CD4-positive, alpha-beta T cell treated with Interleukin-4 for 4 hours (primary cell): ENCODE measurements around the gene RSPO3.

ENCODE experiments used
- DNase-seq: peaks from one replicate; pipeline ENCODE4 v3.0.0-alpha.2; 2020

The RSPO3 gene

DNA sequence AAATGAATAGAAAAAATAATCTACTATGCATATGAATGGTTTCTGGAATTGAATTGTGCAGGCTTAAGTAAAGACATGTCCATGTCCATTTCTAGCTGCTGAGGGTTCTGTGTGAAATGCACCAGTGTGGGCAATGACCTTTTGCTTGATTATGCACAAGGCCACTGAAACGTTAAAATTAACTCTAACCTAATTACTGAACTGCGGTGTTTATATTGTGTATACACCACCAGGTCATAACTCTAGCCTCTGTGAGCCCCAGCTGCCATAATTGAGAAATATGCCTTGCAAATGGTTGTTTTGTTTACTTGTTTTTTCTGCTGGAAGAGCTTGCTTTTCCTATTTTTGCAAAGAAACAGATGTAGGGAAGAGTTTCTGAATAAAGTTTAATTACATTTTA is 46.1 kb downstream of the RSPO3 start:
- no peak for DNase-seq

DNA sequence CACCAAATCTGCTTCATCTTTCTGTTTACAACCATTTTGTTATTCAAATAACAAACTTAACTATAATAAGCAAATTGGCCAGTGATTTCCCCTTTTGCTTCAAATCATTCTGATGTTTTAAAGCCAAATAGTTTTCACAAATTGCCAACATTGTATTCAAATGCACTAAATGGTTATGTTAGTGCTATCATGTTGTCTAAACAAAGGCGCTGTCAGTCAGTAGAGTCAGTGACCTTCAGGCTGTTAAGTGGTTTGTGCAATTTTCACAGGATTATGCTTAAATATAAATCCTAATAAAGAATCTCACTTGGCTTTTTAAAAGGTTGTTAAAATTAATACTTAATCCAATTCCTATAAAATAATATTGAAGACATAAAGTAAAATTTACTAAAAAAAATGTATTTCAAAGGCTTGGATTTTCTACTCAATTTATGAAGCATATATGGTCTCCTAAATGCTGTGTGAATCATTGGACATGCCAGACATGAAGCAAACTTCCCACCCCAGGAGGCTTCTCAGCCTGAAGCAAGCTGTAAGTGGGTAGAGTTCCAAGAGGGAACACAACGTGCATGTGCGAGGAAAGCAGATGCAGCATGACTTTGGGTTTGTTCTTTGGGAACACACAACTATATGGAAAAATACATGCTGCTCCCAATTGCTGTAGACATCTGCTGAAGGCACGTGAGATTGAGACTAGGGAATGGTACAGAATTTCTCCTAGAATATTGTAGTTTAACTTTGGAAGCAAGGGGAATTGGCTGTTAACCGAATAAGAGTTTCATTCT is 54.9 kb downstream of the RSPO3 start:
- no peak for DNase-seq

DNA sequence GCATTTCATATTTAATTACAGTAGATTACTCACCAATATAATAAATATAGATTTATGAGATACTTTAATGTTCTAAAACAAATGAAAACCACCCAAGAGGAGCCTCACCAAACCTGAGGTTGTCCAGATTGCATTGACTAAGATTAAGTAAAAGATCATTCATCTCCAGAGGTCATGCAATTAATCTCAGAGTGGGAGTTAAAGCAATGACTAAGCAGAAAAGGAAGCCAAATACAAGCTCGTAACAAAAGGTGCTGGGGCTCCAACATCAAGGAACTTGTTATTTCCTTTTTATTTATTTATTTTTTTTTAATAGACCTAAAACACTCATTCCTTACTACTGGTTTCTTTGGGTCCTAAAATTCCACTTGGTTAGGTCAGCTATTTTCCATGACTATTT is 57.7 kb downstream of the RSPO3 start:
- DNase-seq = no peak

DNA sequence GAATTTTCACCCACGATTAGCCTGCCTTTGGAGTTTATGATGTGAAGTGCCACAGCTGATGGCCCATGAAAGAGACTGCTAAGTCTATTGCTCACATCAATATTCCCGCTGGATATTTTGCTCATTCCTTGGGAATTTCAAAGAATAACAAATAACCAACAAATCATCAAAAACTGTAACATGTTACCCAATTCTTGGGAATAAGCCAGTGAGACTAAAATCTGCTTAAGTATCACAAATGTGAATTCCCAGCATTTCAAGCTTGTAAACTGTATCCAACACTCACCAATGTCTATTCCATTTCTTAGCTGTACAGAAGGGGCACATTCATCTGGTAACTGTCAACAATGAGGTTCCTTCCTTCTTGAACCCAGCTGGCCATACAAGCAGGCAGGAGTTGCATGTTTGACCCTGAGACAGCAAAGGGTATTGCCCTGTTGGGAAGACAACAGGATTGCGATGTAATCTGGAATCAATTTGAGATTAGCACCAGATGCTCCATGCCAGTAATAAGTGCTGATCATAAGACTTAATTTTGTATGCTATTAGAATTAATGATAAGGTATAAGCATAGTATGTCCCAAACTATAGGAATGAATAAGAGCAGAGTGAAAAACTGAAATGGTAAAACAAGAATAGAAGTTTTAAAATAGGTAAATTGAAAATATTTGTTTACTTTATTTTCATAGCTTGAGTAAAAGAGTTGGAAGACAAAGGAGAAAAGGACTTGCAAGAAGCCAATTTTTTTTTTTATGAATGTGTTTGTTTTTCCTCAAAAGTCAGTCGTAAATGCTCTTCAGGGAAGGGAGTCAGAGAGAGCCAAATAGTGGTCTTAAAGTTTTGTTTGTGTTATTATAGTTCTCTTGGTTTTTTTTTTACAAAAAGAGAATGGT is 58.8 kb downstream of the RSPO3 start:
- no peak for DNase-seq

DNA sequence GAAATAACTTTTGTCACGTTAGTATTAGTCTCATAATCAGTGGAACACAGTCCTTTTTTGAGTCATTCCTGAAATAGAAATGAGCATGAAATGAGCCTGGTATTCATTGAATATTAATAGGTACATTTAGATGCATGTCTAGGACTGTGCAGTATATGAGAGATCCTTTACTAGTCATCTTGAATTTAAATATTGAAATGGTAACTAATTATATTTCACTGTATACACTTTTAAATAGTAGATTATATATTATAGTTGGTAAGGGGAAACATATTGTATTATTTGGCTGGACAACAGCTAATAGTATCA is 59.4 kb downstream of the RSPO3 start:
- DNase-seq = no peak

DNA sequence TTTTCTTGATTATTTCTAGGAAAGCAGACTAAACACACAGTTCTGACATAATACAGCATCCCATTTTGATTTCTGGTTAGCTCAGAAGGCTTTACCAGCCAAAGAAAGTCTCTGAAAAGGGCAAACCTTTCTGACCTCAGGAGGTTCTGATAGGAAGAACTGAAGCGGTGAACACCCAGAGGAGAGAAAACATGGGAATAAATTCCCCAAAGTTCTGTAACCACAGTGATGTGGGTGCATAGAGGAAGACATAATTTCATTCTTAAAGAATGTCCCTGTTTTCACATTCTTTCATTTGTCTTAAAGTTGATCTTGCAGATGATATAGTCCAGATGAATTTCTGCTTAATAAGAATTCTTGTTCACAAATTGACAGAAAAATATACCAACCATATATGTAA is 60.3 kb downstream of the RSPO3 start:
- no peak for DNase-seq

DNA sequence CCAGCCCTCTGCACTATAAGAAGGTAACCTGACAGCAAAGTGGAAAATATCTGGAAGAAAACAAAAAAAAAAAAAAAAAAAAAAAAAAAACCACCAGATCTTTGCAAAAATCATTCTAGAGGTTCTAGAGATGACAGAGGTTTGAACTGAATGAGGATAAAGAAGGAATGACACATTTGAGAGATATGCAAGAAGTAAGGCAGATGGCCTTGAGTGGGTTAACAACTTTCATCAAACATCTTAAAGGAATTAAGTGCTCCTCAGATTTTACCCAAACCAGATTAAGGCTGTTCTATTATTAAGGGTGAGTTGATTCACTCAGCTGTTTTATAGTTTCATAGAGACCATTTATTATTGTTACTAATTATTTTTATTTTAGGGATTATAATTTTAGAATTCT is 62.0 kb downstream of the RSPO3 start:
- no peak for DNase-seq

DNA sequence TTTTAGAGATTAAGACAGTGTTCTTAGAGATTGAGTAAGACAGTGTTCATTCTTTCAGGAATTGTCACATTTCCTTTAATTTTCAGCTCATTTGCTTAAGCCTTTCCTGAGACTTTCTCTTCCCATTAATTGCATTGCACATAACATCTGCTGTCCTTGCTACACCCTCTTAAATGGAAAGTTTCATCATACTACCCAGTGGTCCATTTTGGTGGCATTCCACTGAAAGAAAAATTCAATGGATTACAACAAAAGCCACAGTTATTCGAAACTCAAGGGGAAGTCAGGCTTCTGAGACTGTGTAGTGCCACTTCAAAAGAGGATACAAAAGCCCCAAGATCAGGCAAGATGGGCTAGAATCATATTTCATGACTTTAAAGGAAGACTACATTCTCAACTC is 64.0 kb downstream of the RSPO3 start:
- no peak for DNase-seq

DNA sequence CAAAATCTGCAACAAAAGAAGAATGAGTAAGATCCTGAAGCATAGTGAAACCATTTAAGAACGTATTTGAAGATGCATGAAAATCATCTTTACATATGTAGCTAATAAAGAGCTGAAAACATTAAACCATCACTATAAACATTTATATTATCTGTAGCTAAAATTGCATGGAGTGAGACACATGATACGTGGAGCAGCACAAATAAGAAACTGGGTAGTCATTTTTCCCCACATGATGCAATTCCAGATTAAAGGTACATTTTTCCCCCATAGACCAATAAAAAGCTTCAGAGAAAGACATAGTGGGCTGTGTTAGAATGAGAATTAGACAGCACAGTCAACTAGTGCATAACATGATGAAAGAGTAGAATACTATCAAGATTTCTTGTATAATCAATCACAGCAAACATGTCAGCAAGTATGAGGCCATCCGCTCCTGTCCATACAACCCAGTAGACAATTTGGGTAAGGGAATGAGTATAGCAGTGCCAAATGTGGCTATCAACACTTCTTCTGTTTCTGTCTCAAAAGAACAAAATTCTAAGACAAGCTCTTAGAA is 67.0 kb downstream of the RSPO3 start:
- no peak for DNase-seq

DNA sequence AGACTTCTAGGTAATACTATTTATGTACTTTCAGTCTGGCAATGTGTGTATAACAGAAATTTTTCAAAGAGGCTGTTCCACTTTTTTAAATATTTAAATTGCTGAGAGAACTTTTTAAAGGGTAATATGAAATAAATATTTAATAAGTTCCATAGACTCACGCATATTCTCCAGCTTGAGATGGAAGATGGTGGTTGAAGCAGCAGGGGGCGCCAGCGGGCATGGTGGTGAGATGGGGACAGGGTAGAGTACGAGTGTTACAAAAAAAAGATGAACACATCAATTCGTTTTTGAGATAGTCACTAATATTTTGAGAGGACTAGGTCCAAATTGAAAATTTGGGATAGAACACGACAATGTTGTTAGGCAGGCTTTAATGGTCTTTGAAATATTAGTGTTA is 68.4 kb downstream of the RSPO3 start:
- peak; percentile 31 for DNase-seq

DNA sequence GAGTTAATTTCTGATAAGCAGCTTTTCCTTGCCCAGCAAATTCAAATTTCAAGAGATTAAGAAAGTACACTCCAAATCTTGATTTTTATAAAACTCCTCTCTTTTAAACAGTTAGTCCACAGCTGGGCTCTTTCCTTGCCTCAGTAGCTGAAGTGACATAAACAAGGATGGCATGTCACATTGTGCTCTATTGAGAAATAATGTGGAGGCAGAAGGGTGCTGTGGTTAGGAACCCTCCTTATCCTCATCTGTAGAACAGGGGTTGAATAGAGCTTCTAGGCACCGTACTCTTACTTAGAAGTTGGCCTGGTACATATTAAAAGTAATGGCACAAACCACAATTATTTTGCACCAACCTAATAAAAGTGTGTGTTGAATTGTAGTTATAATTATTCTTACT is 70.3 kb downstream of the RSPO3 start:
- no peak for DNase-seq

DNA sequence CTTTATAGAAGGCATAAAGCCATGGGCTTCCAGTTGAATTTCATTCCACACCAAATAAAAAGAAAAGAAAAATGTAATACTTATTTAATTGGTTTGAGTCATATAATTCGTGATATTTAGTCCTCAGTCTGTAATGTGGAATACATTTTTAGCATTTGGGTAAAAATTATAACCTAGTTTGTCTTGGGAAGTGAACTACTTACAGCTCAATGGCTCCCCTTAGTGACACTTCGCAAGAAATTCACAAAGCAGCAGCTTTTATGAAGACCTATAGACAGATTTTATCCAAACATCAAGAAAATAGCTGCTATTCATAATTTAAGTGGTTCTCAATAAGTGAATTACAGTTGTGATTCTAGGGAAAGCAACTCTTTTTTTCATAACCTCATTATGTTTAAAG is 72.1 kb downstream of the RSPO3 start:
- no peak for DNase-seq

DNA sequence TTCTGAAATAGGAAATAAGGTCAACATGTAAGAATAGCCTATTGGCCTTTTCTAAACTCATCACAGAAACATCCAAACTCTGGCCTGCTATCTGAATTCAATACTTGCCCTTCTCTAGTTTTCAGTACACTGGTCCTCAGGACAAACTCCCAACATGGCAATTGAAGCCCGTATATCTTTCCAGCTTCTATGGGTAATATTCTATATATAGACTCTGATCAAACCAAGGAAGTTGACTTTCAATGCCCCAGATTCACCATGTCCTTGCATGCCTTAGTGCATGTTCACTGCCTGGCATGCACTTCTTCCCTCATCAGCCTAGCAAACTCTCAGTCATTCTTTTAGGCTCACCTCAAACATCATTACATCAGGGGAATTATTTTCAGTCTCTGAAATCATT is 73.2 kb downstream of the RSPO3 start:
- no peak for DNase-seq

DNA sequence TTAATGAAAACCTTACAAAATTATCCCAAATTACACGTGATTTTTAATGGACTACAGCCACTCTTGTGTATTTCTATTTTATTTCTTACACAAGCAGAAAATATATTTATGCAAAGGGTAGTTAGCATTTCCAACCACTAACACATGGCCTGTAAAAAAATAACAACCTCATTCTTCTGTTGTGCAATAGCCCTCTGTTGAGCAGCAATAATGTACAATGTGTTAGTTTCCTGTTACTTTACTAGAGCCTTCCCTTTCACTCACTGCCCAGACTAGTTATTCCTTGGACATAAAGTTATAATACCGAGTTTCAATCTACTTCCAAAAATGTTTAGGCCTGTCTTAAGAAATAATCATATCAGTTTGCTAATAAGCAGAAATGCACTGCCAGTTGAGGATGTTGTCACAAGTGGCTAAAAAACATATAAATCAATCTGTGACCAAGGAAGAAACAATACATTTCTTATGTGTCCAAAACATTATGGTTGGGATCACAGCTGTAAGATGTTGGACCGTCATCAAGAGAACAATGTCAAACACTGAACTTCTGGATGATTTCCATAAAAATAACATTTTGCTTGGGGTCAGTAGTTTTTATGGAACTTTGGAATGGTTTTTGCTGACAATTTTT is 74.6 kb downstream of the RSPO3 start:
- DNase-seq = no peak

DNA sequence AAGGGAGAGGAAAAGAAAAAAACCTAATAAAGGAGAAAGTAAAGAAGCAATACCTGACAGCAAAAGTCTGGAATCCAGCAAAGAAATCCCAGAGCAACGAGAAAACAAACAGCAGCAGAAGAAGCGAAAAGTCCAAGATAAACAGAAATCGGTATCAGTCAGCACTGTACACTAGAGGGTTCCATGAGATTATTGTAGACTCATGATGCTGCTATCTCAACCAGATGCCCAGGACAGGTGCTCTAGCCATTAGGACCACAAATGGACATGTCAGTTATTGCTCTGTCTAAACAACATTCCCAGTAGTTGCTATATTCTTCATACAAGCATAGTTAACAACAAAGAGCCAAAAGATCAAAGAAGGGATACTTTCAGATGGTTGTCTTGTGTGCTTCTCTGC is 77.4 kb downstream of the RSPO3 start:
- DNase-seq = no peak

DNA sequence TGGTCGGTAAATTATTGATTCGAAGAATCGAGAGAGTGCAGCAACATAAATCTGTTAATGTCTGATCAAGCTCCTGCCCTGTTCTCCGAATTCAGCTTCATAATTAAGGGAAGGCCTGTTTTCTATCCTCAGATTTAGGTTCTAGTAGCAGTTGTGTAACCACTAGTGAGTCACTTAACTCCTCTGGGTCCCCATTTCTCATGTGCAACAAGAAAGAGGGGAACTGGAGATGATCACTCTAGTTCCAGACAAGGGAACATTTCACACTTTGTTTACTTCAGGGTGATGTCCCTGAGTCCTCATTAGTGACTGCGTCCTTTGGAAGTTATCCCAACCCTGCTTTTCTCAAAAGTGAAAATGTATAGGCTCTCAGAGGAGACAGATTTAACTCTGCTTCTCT is 80.1 kb downstream of the RSPO3 start:
- no peak for DNase-seq

DNA sequence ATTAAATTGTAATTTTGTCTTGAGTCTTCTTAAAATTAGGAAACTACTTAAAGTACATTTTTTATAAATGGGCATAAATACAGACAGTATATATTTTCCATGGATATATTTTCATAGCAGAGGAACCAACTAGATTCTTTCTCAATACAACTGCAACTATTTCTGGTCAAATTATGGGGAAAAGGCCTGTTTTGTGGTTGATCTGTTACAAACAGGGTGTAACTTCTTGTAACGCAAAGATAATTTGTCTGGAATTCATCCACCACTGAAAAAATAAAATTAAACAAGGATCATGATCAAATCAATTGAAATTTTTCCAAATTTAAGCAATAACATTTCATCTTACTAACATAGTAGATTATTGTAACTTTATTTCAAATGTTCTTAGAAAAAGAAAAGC is 81.0 kb downstream of the RSPO3 start:
- DNase-seq = no peak

DNA sequence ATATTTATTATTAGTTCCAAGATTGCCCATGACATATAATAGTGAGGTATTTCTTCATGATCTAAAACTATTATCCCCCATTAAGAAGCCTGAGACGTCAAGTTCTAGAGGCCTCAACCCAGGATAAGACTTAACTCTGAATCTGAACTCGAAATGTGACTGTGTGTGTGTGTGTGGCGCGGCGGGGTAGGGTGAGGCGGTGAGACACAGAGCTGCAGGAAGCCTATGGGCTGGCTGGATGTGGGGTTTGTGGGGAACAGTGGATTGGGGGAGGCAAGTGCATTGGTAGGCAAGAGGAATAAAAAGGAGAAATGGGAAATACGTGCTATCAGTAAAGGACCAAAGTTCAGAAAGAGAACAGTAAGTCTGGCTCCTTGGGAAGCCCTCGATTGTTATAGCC is 81.6 kb downstream of the RSPO3 start:
- DNase-seq = no peak

DNA sequence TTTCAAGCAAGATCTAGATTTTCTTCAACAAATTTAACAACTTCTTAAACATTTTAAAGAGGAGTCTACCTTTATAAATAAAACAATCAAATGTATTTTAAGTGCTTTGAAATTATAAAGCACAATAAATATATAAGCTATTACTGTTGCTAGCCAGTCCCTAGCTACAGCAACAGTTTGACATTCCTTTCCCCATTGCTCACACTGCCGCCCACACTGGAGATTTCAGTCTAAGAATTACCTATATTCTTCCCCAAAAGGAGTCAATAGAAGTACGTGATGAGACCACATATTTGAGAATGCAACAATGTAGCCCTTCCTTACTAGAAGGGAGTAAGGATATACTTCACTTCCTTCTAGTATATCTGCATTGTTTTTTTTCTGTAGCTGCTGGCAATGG is 82.8 kb downstream of the RSPO3 start:
- DNase-seq = no peak

DNA sequence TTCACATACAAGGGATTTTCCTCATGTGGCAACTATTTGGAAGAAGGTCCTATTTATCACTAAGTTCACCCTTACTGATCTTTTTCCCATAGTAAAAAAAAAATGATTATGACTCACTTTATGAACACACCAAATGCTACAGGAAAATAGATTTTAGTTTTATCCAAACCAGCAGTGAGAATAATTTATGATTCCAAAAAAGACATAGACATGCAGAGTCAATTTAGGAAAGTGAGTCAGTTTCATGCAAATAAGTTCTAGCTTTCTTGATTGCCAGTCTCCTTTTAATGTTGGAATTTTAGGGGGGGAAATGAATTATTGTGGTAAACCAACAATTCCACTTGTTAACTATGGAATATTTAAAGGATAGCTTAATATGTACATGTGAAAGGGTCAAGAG is 84.2 kb downstream of the RSPO3 start:
- DNase-seq = no peak

DNA sequence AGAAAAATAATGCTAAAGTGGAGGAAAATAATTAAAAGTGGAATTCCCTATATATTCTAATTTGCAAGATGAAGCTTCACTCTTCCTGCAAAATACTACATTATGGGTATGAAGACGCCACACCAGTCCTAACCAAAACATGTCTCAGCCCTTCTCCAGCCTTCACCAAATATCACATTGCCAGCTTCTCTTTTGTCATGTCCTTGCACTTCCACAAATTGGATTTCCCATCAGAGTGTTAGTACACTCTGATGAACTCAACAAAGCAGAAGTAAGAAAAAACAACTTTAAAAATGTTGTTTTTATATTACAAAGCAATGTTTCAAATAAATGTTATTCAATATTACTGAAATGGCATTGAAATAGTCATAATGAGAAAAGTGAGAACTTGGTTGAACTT is 85.8 kb downstream of the RSPO3 start:
- DNase-seq = no peak

DNA sequence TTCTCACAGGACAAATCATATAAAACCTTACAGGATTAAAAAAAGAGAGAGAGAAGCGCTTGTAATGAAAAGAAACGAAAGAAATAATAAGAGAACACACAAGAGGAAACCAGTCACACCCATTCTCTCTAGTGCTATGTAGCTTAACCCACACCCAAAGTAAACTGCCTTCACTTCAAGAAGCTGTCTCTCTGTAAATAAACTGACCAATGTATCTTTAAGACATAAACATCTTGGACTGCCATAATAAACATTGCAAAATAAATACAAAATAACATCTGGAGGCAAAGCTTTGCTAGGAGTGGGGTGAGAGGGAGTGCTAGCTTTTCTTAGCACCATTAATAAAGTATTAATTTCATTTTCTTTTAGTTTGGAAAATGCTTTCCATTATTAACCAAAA is 86.6 kb downstream of the RSPO3 start:
- DNase-seq = no peak

DNA sequence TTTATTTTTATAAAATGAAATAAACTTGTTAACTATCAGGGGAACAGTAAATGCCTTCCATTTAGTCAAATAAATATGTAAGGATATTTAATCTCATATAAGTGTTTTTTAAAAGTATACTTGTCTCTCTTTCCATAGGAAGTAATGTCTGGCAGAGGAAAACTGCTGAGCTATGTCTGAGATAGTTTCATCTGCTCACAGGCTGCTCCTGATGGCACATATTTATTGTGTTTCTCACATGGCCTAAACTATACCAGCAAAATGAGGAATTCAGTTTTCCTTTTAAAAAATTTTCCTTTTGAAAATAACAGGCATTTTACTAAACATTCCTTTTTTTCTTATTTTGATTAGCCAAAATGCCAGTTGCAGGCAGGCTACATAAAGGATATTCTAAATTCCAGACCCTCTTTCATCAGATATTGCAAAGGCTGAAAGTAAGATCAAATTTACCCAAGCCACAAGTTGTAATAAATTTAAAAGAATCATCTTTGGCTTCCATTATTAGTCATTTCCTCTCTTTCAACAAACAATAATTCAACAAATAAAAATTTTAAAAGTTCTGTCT is 88.1 kb downstream of the RSPO3 start:
- DNase-seq = no peak
